Stimulated activated CD8-positive, alpha-beta memory T cell treated with anti-CD3 and anti-CD28 coated beads, Interleukin-12 subunit alpha, Interleukin-12 subunit beta, amount 100 ng/mL, for 1 hour (primary cell): ENCODE data around the gene ARHGAP15.

ENCODE experiments used
- DNase-seq: peaks from one replicate; pipeline ENCODE4 v3.0.0-alpha.2; 2020; ENCODE audit warnings: low read depth

The ARHGAP15 gene

DNA sequence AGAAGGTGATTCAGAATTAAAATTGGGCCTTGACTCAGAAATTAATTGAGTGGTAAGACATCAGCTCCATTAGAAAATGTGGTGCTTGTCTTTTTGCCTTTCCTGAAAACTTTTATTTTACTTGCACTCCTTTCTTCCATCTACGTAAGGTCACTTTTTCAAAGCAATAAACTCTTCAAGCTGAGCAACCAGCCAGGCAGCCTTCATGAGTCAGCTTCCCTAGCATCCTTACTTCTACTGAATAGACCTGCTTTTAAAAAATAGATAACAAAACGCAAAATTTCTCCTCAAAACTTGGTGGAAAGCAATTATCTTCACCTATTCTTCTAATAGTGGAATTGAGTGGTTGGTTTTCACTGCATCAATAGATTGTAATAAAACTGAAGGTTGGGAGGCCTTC lies 504.2 kb downstream of the ARHGAP15 start:
- no peak for DNase-seq

- DNase-seq, result no peak
Observed at GRCh38 chr2:143635302-143635701, 506.1 kb downstream of the ARHGAP15 start.

DNA sequence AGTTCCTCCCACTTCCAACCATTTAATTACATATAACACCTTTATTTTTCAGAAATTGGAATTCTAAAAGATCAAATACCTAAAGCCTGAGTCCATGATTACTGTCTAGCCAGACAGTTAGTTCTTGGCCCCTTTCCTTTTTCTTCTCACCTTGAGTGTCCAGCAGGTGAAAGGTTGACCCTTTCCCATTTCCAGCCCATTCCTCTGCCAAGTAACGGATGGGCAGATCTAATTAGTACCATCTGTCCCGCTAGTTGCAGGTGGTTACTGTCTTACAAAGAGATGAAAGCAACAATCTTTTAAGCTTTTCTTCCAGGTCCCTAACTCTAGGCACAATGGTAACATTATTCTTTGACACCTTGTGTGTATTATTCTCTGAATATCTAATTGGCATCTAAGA lies 506.7 kb downstream of the ARHGAP15 start:
- no peak for DNase-seq

DNA sequence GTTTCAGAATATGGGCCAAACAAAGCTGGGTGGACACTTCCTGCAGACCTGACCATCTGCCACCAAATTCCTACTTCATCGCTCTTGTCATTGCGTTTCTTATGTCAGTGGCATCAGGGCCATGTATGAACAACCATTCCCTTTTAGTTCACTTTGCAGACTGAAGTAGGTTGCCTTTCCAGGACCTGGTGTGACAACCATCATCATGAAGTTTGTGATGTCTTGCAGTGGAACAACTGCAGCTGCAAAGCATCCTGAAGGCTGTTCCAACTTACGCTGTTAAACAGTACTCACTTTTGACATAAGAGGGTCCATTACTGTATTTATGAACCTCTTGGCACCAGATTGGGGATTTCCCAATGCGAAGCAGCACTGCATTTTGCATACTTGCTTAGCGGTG lies 511.6 kb downstream of the ARHGAP15 start:
- no peak for DNase-seq

- DNase-seq, result no peak
Observed at GRCh38 chr2:143645921-143646645, 516.9 kb downstream of the ARHGAP15 start.

GRCh38 chr2:143649226-143649740 lies 520.1 kb downstream of the ARHGAP15 start:
- DNase-seq, result no peak

DNA sequence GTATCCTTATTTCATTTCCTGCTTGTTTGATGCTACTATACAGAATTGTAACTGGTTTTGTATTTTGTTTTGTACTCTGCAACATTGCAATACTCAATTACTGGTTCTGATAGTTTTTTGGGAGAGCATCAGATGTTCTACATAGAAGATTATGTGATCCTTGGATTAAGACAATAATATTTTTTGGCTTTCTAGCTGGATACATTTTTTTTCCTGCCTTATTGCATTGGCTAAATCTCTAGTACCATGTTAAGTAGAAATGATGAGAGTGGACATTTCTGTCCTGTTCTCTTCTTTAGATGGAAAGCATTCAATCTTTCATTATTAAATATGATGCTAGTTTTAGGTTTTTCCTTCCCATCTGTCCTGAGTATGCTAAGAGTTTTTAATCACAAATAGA lies 523.5 kb downstream of the ARHGAP15 start:
- no peak for DNase-seq

GRCh38 chr2:143668234-143668633 lies 539.0 kb downstream of the ARHGAP15 start:
- DNase-seq, result no peak

GRCh38 chr2:143674051-143674450 lies 544.8 kb downstream of the ARHGAP15 start:
- no peak for DNase-seq

DNA sequence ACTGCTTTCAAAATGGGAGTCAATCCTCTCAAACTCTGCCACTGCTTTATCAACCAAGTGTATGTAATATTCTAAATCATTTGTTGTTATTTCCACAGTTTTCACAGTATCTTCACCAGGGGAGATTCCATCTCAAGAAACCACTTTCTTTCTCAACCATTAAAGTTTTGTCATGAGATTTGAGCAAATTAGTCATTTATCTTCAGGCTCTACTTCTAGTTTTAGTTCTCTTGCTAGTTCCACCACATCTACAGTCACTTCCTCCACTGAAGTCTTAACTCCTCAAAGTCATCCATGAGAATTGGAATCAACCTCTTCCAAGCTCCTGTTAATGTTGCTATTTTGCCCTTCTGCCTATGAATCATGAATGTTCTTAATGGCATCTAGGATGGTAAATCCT lies 545.8 kb downstream of the ARHGAP15 start:
- no peak for DNase-seq

GRCh38 chr2:143679617-143680016 lies 550.4 kb downstream of the ARHGAP15 start:
- no peak for DNase-seq

DNA sequence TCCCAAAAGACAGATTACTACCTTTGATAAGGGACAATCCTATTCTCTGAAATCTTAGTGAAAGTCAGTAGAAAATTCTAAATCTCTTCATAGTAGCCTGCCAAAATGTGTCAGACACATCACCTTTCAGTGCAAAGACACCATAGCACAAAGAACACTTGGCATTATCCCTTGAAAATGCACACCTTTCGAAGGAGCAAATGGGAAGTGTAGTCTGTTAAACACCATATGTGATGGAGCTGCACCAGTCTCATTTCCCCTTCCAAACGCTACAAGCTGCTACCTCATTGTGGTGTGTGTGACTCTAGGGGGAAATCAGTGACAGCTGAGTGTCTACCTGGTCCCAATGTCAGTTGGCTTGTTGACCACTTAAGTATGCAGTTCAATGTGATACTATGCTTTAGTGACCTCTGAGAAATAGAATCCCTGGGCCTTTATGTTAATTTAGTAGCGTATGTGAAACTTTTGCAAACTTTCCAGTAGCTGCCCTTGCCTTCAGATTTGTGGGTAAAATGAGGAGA lies 551.7 kb downstream of the ARHGAP15 start:
- DNase-seq, result no peak

GRCh38 chr2:143682436-143683055 lies 553.3 kb downstream of the ARHGAP15 start:
- DNase-seq, result no peak

DNA sequence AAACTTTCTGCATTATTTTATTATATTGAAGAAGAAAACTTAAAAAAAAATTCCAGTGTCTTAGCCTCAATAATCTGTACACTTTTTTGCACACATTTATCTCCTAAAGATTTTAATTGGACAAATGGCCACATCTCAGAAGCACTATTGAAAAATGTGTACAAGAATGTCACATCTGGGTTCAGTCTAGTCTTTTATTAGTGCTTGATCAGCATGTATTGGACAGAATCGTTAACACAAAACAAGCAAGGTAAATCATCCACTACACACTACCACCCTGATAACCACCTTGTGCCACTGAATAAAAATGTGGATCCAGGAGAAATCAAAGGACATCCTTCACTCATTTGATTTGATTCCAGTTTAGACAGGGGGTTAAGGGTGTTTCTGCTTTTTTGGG lies 554.8 kb downstream of the ARHGAP15 start:
- no peak for DNase-seq

DNA sequence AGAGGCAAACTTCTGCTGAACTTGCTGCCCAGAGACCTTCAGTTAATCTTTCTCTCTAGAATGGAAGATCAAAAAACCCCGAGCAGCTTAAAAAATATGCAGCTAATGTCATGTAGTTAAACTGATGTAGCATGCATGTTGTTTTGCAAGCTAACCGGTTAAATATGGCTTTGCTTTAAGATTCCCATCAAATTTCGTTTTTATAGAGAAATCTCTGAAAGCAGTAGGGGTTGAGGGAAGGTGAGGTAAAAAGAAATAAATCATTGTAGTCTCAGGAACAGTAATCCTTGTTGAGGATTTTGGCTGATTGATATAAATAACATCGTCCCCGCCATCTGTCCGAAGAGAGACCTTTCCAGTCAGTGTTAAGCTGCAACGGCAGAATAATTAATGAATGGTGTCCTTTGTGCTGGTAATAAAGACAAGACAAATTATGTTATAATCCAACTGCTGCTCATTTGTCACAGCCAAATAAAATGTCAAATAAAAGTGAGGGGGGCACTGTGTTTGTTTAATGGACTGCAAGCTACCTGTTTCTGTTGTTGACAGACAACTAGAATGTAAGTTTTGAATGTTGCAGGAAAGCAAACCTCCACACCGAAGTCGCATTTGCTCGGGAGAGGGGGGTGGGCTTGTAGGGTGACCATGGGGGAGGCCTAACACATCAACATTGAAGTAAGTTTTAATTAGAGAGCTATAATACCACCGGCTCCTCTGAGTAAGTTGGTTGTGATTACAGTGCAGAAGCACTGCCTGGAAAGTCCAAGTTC lies 555.5 kb downstream of the ARHGAP15 start:
- DNase-seq, result no peak

GRCh38 chr2:143685421-143686078 lies 556.3 kb downstream of the ARHGAP15 start:
- DNase-seq, result no peak

GRCh38 chr2:143686585-143687164 lies 557.5 kb downstream of the ARHGAP15 start:
- DNase-seq, result no peak

- no peak for DNase-seq
Observed at GRCh38 chr2:143688248-143688647, 559.0 kb downstream of the ARHGAP15 start.

DNA sequence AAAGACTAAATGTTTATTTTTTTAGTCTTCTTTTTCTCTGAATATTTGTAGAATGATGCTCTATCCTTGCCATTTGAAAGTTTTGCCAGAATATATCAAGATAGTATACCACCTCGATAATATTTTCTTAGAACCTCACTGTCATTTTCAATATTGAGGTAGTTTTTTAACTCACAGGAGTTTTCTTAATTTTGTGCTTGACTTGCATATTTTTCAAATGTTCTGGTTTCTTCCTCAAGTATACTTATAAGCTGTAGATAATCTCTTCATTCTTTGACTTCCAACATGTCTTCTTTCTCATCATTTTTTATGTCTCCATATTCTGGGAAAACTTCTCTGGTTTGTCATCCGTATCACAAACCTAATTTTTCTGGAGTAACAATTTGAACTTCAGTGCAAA lies 559.6 kb downstream of the ARHGAP15 start:
- DNase-seq, result no peak

GRCh38 chr2:143689541-143689940 lies 560.3 kb downstream of the ARHGAP15 start:
- DNase-seq, result no peak

GRCh38 chr2:143690235-143690634 lies 561.0 kb downstream of the ARHGAP15 start:
- DNase-seq, result no peak

DNA sequence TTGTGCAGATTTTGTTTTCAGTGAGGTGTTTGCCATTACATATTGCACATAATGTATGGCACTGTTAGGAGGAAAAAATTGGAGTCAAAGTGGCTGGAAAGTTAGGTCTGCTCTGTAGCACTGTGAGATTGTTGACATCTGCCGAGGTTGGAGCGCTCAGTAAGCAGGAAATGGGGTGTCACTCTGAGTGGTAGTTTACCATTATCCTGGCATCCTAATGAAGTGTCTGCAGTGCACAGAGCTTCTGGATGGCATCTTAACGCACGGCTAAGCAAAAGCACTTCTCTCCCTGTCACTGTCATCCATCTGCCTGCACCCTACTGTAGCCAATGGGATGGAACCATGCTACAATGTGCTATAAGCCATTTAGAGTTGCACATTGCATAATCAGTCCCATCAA lies 561.9 kb downstream of the ARHGAP15 start:
- DNase-seq, result no peak
